Endometrial microvascular endothelial cells (primary cell): ENCODE measurements around the gene MTX3. TPM values are rescaled to one million over a fixed set of nuclear protein-coding genes. Genes with fewer than 3 reads are reported as not detected.

Experiments used
- in situ Hi-C: cut with HindIII; loops from 2 replicates; pipeline ENCODE4 v1.10.0; 2017; ENCODE audit warnings: low sequenced_read_pairs, low pct_unique_long_range_greater_than_20kb; ENCODE audit errors: inconsistent ontology term
- total RNA-seq: library from RNA; depleted of rRNA; stranded (reverse); fragments of >200 nt; gene quantifications from one replicate; pipeline ENCODE4 v1.2.3, GENCODE V29; 2015; ENCODE audit errors: inconsistent ontology term

MTX3 gene
- total RNA-seq, 1 donor from 2014 or later = 7.4 TPM

DNA sequence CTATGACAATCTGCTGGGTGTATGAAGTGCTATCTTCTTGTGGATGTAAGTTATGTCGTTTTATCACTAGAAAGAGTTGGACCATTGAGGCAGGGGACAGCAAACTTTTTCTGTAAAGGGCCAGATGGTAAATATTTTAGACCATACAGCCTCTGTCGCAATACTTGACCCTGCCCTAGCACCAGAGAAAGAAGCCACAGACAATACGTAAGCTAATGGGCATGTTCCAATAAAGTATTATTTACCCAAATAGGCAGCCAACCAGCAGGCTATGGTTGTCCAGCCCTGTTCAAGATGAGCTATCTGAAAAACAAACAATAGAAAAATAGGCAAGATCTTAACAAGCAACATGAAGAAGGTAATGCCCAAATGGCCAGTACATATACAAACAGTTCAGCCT, 36.4 kb downstream of the MTX3 start:
- in situ Hi-C loops = no loop called here

DNA sequence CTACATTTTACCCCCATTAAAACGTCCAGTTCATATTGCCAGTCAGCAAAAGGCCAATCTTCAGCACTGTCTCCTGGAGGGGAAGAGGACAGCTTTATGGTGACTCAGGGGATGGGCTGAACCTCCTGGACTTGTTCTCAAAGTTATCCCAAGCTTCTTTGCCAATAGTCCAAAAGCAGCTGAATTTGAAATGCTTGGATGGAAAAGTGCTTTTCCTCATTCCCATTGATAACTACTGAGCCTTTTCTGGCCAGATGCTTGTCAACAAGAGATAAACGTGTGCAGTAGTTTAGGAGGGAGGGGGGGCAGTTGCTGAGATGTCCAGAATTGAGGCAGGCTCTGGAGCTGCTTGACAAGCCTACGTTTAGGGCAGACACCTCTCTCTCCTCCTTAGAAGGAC, 43.5 kb downstream of the MTX3 start:
- in situ Hi-C loops = no loop called here

DNA sequence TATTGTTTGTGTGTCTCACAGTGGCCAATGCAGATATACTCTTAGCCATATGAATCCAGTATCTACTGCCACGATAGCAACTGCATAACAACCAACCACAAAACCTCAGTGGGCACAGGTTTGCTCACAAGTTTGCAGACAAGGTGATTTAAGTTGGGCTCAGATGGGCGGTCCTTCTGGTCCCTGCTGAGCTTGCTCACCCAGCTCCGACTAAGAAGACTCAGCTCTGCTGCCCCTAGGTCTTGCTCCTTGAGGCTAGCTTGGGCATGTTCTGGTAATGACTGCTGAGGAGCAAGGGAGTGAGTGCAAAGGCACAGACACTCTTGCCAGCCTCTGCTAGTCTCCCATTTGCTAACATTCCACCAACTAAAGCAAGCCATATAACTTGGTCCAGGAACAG, 52.6 kb downstream of the MTX3 start:
- in situ Hi-C loops = no loop called here

DNA sequence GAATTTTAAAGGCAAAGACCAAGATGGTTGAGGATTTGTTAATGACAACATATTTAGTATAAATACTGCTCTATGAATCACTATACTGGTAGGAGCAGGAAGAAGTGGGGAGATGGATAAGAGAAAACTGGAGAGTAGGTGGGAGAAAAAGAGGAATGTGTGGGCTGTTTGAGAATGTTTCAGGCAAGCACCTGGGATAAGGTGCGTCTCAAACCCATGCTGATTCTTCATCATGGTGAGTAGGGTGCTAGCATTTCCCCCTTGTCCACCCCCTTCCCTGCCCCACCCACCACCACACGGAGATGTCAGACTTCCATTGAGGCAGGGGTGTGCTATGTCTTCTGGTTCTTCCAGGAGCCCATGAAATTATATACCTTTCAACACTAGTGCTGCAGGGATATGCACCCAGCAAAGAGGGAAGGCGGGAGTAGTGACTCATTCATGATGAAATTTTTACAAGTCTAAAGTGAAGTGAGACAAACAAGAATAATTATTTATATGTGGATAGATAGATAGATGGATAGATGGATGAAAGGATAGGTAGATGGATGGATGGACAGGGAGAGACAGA, 54.3 kb downstream of the MTX3 start:
- in situ Hi-C loops = no loop called here

DNA sequence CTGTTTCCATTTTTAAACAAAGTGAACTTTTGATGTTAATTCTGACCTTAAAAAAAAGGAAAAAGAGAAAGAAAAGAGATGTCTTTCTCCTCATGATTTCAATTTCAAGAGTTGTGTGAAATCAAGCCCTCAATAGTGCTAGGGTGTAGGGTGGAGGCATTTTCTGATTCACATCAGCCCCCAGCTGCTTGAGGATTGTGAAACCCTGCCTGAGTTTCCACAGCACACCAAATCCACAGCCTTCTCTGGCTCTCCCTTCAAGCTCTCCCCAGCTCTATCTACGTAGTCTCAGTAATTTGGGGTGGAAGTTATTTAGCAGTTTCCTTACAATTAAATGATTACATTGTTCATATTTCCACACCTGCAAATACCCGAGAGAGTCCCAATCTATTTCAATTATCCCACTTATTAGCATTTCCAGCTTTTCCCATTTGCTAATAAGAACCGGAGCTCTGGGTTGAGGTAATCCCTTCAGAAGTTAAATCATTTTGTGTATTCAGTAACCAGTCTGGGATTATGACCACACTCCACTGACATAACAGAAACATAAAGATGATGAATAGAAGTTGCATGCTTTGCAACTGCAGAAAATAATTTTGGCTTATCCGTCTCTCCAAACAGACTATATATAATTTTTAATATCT, 54.9 kb downstream of the MTX3 start:
- in situ Hi-C loops = no loop called here

DNA sequence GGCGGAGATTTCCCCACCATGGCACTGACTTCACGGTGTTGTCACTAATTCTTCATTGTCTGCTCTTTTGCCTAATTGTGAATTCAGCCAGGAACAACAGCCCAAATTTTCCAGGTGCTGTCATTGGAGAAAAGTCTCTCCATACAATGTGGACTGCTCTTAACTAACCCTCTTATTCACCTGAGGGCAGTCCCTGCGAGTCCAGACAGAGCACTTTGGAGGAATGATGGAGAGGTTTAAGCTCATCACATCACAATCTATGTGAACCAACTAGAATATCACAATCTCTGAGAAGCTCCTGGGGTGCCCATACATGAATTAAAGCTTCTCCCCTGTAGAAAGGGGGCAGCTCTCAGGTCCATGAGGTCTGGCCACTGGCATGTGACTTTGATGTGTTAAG, 56.4 kb downstream of the MTX3 start:
- in situ Hi-C loops = no loop called here

DNA sequence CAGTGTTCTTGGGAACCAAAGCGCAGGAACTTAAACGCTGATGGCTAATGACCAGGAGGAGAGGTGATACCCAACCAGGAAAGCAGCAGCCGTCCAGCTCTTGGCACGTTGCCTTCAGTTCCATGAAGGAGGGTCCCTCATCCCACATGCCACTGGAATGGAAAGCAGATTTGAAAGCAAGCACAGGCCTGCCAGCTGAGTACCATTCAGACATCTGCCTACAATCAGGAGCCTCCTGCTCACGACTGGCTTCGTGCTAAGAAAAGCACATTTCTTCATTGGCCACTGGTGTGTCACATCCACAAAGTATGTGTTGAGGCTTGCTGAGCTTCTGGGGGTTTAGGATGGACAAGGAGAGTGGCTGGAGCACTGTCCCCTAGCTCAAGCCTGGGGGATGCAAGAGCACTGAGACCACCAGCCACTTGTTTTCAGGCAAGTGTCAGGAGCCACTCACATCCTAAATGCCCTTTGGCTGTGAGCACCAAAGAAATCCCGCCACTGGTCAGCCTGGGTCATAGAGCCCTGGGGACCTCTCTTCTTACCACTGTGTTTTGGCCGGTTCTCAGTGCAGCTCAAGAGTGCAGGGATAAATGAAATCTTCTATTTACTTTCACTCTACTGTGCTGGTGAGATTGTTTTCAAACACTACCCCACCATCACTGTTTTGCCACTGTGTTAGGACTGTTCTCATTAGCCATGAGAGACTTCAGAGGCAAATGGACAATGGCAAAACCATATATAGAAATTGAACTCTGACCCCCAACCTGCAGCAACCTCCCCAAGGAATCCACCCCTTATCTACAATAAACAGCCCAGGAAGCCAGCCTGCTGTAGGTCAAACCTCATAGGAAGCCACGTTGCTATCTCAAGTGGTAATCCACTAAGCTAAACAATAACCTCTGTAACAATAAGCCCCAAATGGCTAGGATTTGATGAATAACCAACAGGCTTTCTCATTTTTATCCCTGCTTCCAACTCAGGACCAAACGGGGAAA, 58.3 kb downstream of the MTX3 start:
- in situ Hi-C loops = no loop called here

DNA sequence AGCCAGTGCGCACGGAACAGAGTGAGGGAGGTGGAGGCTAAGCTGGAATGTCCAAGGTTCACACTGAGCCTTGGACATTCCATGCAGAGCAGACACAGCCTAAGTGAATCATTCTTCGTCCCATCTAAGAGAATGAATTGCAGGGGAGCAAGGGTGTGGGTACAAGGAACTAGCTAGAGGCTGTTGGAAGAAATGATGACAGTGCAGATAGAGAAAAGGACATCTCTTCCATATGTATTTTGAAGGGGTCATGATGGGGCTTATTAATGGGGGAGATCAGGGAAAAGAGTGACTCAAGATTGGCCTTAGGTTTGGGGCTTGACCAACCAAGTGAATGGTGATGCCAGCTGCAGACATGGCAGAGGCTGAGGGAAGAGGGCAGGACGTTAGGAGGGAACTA, 59.2 kb downstream of the MTX3 start:
- in situ Hi-C loops = no loop called here

DNA sequence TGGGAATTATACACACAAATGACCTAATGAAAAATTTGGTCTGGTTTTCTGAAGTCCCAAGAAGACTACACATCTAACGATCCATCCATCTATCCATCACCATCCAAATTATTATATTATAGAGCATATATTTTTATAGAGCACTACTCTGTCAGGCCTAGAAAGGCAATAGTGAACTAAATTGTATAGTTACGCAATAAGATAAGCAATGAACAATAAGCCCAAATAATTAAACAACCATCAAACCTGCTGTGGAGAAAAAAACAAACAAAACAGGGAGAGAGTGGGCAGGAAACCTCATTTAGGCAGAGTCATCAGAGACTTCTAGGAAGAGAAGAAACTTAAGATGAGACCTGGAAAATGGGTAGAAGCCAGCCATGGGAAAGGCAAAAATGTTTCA, 59.7 kb downstream of the MTX3 start:
- in situ Hi-C loops = no loop called here

DNA sequence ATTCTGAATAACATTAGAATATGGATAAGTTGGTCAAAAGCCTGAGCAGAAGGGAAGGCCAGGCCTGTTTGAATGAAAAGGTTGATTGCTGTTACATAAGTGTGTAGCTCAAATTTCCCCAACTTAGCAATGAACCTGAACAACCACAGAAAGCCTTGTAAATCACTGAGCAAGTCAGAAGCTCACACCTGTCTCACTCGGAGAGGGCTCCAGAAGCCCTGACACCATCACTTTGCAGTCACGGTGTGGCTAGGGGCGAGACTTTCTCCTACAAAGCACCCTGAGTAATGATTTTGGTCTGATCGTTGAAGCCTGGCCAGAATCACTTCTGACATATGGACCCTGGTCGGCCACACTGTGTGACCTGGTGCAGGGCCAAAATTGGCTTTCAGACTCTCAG, 62.0 kb downstream of the MTX3 start:
- in situ Hi-C loops = no loop called here

Other genes with a start within 250 kb of the MTX3 start
- not detected for gene THBS4, start 44.1 kb upstream of the MTX3 start, total RNA-seq